IPS DF 19.7 (cell line): ENCODE measurements around the gene ERBB4.
"Not testable (repeated sequence)": the region's sequence is repeated elsewhere in the genome, so short reads cannot be mapped to it uniquely, and the experiment has no call there.

Experiments used
- DNase-seq: peaks from one replicate; pipeline ENCODE4 v3.0.0-alpha.2; 2013; ENCODE audit warnings: low read depth, low spot score

Gene ERBB4

GRCh38 chr2:211617803-211618202, 920.8 kb downstream of the ERBB4 start:
- DNase-seq = no peak

- no peak for DNase-seq
These were observed 927.0 kb downstream of the ERBB4 start for GRCh38 chr2:211611621-211612020.

GRCh38 chr2:211611061-211611518, 927.5 kb downstream of the ERBB4 start:
- DNase-seq = no peak

- no peak for DNase-seq
These were observed 929.5 kb downstream of the ERBB4 start for GRCh38 chr2:211609127-211609526.

GRCh38 chr2:211599146-211599545, 939.5 kb downstream of the ERBB4 start:
- no peak for DNase-seq

- no peak for DNase-seq
These were observed 940.4 kb downstream of the ERBB4 start for GRCh38 chr2:211598238-211598637.

- not testable (repeated sequence) for DNase-seq
These were observed 946.6 kb downstream of the ERBB4 start for GRCh38 chr2:211592006-211592405.

GRCh38 chr2:211591426-211591825, 947.2 kb downstream of the ERBB4 start:
- DNase-seq = no peak

GRCh38 chr2:211568439-211568838, 970.2 kb downstream of the ERBB4 start:
- no peak for DNase-seq

- DNase-seq = no peak
These were observed 974.2 kb downstream of the ERBB4 start for GRCh38 chr2:211564441-211564840.

- no peak for DNase-seq
These were observed 993.0 kb downstream of the ERBB4 start for GRCh38 chr2:211545582-211545981.

- no peak for DNase-seq
These were observed 1004.0 kb downstream of the ERBB4 start for GRCh38 chr2:211534632-211535031.

GRCh38 chr2:211524248-211524647, 1014.4 kb downstream of the ERBB4 start:
- DNase-seq = not testable (repeated sequence)

- no peak for DNase-seq
These were observed 1022.1 kb downstream of the ERBB4 start for GRCh38 chr2:211516537-211516936.

- DNase-seq = no peak
These were observed 1024.6 kb downstream of the ERBB4 start for GRCh38 chr2:211514049-211514448.

GRCh38 chr2:211513446-211513845, 1025.2 kb downstream of the ERBB4 start:
- no peak for DNase-seq

- no peak for DNase-seq
These were observed 1025.8 kb downstream of the ERBB4 start for GRCh38 chr2:211512806-211513205.

GRCh38 chr2:211503856-211504255, 1034.7 kb downstream of the ERBB4 start:
- DNase-seq = no peak

- no peak for DNase-seq
These were observed 1035.4 kb downstream of the ERBB4 start for GRCh38 chr2:211503198-211503597.

- no peak for DNase-seq
These were observed 1039.9 kb downstream of the ERBB4 start for GRCh38 chr2:211498551-211499205.

- DNase-seq = no peak
These were observed 1043.3 kb downstream of the ERBB4 start for GRCh38 chr2:211495339-211495738.

- DNase-seq = no peak
These were observed 1044.1 kb downstream of the ERBB4 start for GRCh38 chr2:211494536-211494935.

GRCh38 chr2:211494085-211494484, 1044.5 kb downstream of the ERBB4 start:
- no peak for DNase-seq

- DNase-seq = no peak
These were observed 1050.9 kb downstream of the ERBB4 start for GRCh38 chr2:211487733-211488132.
